Activated CD4-positive, alpha-beta T cell treated with anti-CD3 and anti-CD28 coated beads, Interleukin-2, amount 50 U/mL, for 48 hours (primary cell): ENCODE data around the gene SPECC1.
"Not testable (repeated sequence)": the region's sequence is repeated elsewhere in the genome, so short reads cannot be mapped to it uniquely, and the experiment has no call there.

Experiments
- DNase-seq, 2 experiments: peaks; one replicate each; pipeline ENCODE4 v3.0.0-alpha.2; 2020

Gene SPECC1

DNA sequence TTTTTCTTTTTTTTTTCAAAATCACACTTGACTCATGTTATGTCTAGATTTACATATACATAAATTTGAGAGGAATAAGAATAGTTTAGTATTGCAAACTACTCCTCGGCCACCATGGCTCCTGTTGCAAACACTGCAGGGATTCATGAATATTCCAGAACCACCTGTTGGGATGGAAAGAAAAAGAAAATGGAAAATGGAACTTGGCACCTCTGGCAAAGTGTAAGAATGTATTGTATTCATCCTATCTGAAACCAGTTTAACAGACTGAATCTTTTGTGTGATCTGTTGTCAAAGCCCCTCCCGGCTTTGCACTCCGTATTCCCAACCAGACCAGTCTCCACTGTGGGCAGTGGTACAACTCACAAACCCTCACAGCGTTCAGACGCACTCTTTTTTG, 124.4 kb downstream of the SPECC1 start:
- DNase-seq, result no peak

GRCh38 chr17:20141198-20141972, 132.2 kb downstream of the SPECC1 start:
- no peak for DNase-seq

DNA sequence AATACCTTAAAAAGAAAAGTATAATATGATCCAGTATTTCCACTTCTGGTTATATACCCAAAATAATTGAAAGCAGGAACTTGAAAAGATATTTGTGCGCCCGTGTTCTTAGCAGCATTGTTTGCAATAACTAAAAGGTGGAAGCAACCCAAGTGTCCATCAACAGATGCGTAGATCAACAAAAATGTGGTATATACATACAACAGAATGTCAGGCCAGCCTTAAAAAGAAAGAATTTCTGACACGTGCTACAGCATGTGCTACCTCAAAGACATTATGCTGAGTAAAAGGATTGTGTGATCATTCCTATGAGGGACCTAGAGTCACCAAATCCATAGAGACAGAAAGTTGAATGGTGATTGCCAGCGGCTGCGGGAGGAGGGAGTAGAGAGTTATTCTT, 133.1 kb downstream of the SPECC1 start:
- no peak for DNase-seq

DNA sequence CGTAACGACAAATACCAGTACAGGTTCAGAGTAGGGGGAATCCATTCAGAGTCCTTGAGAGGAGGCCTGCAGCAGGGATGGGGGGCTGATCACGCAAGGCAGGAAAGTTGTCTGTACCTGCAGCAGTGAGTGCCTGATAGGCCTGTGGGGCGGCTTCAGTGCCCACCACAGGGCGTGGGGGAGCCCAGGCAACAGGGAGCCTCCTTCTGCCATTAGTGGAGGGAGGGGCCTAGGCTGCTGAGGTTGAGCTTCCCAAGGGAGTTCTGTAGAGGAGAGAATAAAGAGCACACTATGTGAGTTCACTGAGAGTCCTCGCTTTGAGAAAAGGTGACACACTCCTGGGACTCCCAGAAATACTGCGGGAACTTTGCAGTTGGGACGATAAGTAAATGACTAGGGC, 134.6 kb downstream of the SPECC1 start:
- DNase-seq, result no peak

DNA sequence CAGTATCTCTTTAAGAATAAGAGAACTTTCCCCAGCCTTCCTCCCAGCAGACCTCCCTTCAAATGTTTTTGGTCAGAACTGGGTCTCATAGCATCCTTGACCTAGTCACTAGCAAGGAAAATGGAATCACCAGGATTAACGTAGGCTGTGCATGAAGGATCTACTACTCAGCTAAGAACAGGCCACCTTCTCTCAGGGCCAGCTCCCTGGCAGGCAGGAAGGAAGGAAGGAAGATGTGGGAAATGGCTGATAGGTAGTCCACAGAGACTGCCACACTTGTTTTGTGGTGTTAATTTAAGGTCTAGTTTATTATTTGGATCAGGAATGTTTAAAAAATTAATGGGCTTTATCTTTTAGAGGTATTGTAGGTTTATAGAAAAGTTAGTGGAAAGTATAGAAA, 136.4 kb downstream of the SPECC1 start:
- no peak for DNase-seq

DNA sequence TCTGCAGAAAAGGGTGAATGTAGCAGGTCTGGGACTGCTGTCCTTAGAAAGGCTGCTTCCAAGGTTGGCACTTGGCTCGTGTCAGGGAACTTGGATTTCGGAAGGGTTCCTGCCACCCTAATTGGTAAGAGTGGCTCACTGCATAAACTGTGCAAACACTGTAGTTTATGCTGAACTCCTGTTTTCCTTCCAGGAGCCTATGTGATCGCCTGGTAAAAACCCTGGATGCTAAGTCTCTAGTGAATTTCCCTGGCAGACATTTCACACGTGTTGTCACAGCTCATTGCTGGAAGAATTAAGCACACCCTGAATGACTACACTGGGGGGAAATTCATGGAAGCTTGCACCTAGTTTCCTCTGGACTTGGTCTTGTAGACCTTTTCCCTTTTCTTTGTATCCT, 140.1 kb downstream of the SPECC1 start:
- no peak for DNase-seq

GRCh38 chr17:20151174-20151573, 142.0 kb downstream of the SPECC1 start:
- no peak for DNase-seq

DNA sequence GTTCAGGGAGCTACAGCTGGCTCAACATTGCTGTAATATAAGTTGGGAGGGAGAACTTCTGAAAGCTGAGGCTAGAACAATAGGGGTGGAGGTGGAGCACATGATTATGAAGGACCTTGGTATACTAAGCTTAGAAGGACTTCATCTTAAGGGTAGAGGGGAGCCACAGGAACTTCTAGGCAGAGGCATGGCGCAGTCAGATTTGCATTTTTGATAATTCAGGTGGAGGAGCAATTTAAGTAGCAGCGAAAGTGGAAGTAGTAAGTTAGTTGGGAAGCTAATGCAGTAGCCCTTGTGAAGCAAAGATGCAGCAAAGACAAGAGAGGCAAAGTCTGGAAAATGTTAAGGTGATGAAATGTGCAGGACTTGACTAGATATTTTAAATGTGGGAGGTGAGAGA, 144.1 kb downstream of the SPECC1 start:
- no peak for DNase-seq

GRCh38 chr17:20154286-20155000, 145.3 kb downstream of the SPECC1 start:
- peak in 1 of 2 experiments; percentile 13 for DNase-seq

- DNase-seq, result peak; percentile 95 to 97
Observed at GRCh38 chr17:20155258-20156195, 146.4 kb downstream of the SPECC1 start.

- DNase-seq, result peak; percentile 24 to 29
Observed at GRCh38 chr17:20156196-20157000, 147.2 kb downstream of the SPECC1 start.

GRCh38 chr17:20157001-20157310, 147.8 kb downstream of the SPECC1 start:
- DNase-seq, result no peak

DNA sequence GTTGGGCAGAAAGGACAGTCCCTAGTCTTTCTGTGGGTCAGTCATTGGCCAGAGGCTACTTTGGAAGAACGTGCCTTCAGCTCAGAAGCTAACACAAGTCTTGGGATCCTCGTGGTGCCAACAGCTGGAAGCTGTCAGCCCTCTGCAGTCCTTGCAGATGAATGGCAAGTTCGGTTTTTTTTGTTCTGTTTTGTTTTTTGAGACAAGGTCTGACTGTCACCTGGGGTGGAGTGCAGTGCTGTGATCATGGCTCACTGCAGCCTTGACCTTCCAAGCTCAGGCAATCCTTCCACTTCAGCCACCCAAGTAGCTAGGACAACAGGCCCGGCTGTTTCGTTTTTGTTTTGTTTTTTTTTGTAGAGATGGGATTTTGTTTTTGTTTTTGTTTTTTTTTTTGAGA, 149.4 kb downstream of the SPECC1 start:
- no peak for DNase-seq

DNA sequence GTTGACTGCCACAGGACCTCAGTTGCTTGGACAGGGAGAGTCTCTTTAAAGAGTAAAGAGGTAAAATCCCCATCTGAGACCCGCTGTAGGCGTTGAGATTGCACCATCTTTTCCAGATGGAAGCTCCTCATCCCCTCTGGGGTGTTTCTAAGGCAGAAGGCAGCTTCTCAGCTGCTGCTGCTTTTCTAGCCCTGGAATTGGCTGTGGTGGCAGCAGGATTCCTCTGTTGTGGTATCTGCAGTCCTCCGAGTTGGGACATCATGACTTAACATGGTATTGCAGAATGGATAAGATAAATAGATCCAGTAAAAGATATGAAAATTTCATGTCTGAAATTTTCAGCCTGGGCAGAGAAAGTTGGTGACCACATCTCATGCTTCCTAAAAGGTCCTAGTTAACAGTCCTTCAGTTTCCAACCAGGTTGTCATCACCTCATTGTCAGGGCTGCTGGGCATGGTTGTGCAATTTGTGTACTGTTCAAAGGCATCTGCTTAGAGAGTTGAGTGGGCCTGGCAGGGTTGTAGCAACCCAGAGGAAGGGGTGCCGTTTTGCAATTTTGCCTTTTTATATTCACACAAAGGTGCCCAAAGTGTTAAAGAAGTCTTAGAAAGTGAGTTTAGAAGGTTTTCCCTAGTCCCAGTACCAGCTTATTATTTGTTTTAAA, 150.4 kb downstream of the SPECC1 start:
- DNase-seq, result no peak

GRCh38 chr17:20165516-20165915, 156.4 kb downstream of the SPECC1 start:
- not testable (repeated sequence) for DNase-seq

DNA sequence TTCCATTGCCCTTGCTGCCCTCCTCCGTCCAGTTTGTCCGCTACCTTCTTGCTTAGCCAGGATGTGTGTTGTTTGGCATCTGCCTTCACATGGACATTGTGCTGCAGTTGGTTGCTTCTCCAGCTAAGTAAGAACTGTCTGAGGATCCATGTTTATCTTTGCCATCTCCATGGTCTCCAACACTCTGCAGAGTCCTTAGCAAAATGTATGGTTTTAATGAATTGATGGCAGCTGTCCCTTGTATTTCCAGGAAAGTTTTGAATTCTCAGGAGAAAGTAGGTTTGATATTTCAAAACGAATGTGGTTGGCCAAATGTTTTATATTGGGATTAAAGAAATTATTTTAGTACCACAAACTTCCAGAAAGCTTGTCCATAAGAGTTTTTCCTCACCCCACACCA, 160.9 kb downstream of the SPECC1 start:
- no peak for DNase-seq

GRCh38 chr17:20171741-20172365, 162.7 kb downstream of the SPECC1 start:
- no peak for DNase-seq

GRCh38 chr17:20172376-20172775, 163.2 kb downstream of the SPECC1 start:
- DNase-seq, result no peak

DNA sequence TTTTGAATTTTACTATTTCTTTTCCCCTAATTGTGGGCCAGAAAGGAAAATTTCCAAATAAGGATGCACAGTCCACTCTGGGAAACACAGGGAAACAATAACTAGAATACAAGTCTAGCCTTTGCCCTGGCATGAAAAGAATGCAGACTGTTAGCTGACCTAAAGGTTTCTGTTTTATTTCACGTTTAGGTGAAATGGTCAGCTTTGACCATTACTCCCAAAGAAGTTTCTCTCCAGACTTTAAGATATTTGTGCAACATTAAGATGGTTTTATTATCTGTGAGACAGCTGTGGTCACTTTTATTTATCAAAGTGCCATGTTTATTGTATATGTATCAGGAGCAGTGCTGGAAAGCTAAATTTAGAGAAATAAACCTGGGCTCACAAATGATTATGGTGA, 163.9 kb downstream of the SPECC1 start:
- no peak for DNase-seq

GRCh38 chr17:20174588-20175265, 165.6 kb downstream of the SPECC1 start:
- DNase-seq, result no peak

- DNase-seq, result no peak
Observed at GRCh38 chr17:20179041-20179440, 169.9 kb downstream of the SPECC1 start.
